IPS DF 6.9 (cell line): ENCODE results near the gene KLHL12.

Experiments
- DNase-seq: peaks from one replicate; pipeline ENCODE4 v3.0.0-alpha.2; 2013; ENCODE audit warnings: low read depth, low spot score
- H3K27ac ChIP-seq: one replicate; pipeline ENCODE4 v1.5.1; 2013; ENCODE audit warnings: low read length, control low read depth
- H3K27me3 ChIP-seq: 2 replicates; pipeline ENCODE4 v1.6.1; 2013; ENCODE audit warnings: mild to moderate bottlenecking, low read length; ENCODE audit not compliant: control insufficient read depth, insufficient read depth
- H3K36me3 ChIP-seq: 2 replicates; pipeline ENCODE4 v1.6.1; 2013; ENCODE audit warnings: low read length; ENCODE audit not compliant: control insufficient read depth, insufficient read depth
- H3K4me1 ChIP-seq: 2 replicates; pipeline ENCODE4 v1.6.1; 2013; ENCODE audit warnings: low read length; ENCODE audit not compliant: control insufficient read depth, insufficient read depth
- H3K4me3 ChIP-seq: 2 replicates; pipeline ENCODE4 v1.5.1; 2013; ENCODE audit warnings: mild to moderate bottlenecking, low read length
- H3K9me3 ChIP-seq: 2 replicates; pipeline ENCODE4 v1.6.1; 2013; ENCODE audit warnings: low read length, inconsistent platforms; ENCODE audit not compliant: control insufficient read depth, insufficient read depth
- WGBS: extraction: QIAGEN DNeasy Blood & Tissue Kit; methylation state at CpG from one replicate; pipeline ENCODE4 v1.1.7; 2013; ENCODE audit warnings: mixed read lengths, missing lambda C conversion rate; ENCODE audit not compliant: insufficient read length, insufficient coverage; 5-methylcytosine and 5-hydroxymethylcytosine counted together

The KLHL12 gene

DNA sequence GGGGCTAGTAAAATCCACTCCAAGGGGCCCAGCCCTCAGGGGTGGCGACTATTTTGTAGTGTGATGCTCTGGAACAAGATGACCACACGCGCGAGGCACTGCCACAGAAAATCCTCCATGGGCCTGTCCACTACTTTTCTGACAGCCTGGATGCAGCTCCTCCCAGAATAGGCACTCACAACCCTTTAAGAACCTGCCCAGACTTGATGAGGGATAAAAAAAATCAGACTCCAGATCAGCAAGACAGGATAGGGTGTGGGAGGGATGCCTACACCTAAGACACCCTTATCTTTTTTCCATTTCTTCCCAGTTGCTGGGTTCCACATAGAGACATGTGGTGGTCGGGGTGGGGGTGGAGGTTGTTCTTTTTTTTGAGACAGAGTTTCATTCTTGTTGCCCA, 82.8 kb downstream of the KLHL12 start:
- DNase-seq: no peak
- Histone ChIP-seq H3K4me1 (peaks cover 2% of the 10 kb centered on the region; the same call in 1 of the 2 replicates), H3K9me3 (no peaks in the 10 kb centered on the region), H3K4me3 (no peak overlapping the region), H3K27me3 (no peaks in the 10 kb centered on the region), H3K36me3 (no peaks in the 10 kb centered on the region), H3K27ac (no peak overlapping the region)
- no CpG with 5 or more reads among the region's 5 CpGs for WGBS

DNA sequence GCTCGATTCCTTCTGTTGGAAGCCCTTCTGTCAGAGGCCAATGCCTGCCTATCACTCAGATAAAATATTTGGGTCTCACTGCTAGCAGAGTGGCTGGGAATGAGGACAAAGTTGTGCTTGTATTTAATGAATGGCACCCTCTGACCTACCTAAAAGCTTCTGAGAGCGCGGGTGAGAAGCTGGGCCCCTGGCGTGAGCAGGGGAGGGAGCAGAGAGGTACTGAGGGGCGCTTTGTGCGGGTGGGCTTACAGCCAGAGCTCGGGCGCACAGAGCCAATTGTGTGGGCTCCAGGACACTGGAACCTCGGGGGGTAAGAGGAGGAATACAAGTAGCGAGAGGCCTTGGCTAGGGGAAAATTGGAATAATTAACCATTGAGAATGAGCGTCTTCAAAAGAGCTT, 84.0 kb downstream of the KLHL12 start:
- DNase-seq: no peak
- no peaks in the 10 kb centered on the region for H3K36me3 ChIP-seq
- no CpG with 5 or more reads among the region's 11 CpGs for WGBS
- H3K4me3 ChIP-seq: no peak overlapping the region
- H3K9me3 ChIP-seq: no peaks in the 10 kb centered on the region
- H3K4me1 ChIP-seq: peaks cover 2% of the 10 kb centered on the region; the same call in 1 of the 2 replicates
- no peak overlapping the region for H3K27ac ChIP-seq
- H3K27me3 ChIP-seq: no peaks in the 10 kb centered on the region
